Ascending aorta (tissue), 2 donors: ENCODE measurements around the gene RIMBP2. TPM values are rescaled to one million over a fixed set of nuclear protein-coding genes. Genes with fewer than 3 reads are reported as not detected.
A peak's percentile ranks its signal among the peaks of the same experiment; 100 is the strongest.

Experiments
- DNase-seq, 2 donors: peaks; one replicate each; pipeline ENCODE4 v3.0.0-alpha.2; 2019; ENCODE audit warnings: low spot score in 2 of 2
- H3K27ac ChIP-seq, 2 donors: fragments of 200-600 bp; sonication (generic); one replicate each; pipeline ENCODE4 v1.5.1; 2016 to 2017; ENCODE audit warnings: mild to moderate bottlenecking in 1 of 2
- H3K27me3 ChIP-seq: fragments of 200-600 bp; sonication (generic); one replicate; pipeline ENCODE4 v1.5.1; 2017
- H3K36me3 ChIP-seq, 2 donors: fragments of 200-600 bp; sonication (generic); one replicate each; pipeline ENCODE4 v1.5.1; 2016
- H3K4me1 ChIP-seq, 2 donors: fragments of 200-600 bp; sonication (generic); one replicate each; pipeline ENCODE4 v1.5.1; 2016 to 2017; ENCODE audit warnings: mild to moderate bottlenecking in 1 of 2
- H3K4me3 ChIP-seq, 2 donors: fragments of 200-600 bp; sonication (generic); one replicate each; pipeline ENCODE4 v1.5.1; 2016 to 2017; ENCODE audit warnings: mild to moderate bottlenecking in 1 of 2
- H3K9me3 ChIP-seq, 2 donors: fragments of 200-600 bp; sonication (generic); one replicate each; pipeline ENCODE4 v1.5.1; 2016
- intact Hi-C: fragments of 100-400 bp; cut with DNase I; formaldehyde crosslinking; loops from one replicate; pipeline ENCODE4 v1.15.1; 2023
- total RNA-seq: library from RNA; depleted of rRNA; stranded (reverse); fragments of >200 nt; gene quantifications from one replicate; pipeline ENCODE4 v1.1.0, GENCODE V29; 2016
- TF ChIP-seq, protein P1 (sequence below), 3 experiments: fragments of 200-600 bp in 2 of 3; fragments of 450-650 bp in 1 of 3; sonication (generic) in 2 of 3; IDR thresholded peaks; one replicate each; pipeline ENCODE4 v1.5.1; 2016 to 2019; ENCODE audit warnings: antibody characterized with exemption in 3 of 3, mild to moderate bottlenecking in 1 of 3, moderate library complexity in 1 of 3

Gene RIMBP2
- total RNA-seq, 1 donor from 2014 or later = not detected

DNA sequence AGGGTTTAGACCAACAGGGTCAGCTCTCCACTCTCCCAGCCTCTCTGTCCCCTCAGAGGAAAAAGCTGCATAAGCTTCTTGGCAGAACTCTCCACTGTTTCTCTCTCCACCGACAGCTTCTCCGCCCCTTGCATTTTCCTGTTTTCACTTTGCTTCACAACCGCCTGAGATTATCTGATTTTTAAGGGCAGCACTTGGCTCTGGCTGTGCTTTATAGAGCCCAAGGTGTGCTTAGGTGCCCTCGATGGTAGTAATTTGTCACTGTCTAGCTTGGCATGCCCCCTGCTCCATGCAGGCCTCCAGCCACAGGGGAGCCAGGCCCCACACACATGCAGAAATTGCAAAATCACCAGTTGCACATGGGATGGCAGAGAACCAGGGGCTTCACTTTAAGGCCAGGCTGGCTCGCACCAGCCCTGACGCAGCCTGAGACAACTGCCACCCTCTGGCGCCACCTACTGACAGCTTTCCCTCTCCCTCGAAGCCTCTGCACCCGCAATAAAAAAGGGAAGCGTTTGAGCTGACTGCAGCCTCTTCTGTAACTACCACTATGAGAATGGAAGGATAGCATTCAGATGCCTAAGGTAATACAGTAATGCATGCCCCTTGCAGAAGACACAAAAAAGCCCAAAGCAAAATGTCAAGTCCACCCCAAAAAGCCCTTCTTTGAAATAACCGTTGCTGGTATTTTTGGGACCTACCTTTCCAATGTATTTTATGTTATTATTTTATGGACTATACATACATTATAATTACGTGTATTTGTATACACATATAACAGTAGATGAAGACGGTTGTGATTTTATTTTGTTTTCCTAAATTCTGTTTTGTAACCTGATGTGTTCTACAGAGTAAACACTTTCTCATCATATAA, 32.0 kb upstream of the RIMBP2 start:
- no peaks in the 10 kb centered on the region for H3K36me3 ChIP-seq
- H3K27ac ChIP-seq = no peak overlapping the region
- H3K4me1 ChIP-seq = no peaks in the 10 kb centered on the region
- no peak overlapping the region for H3K4me3 ChIP-seq
- intact Hi-C loops = loop anchor here (10.0 kb wide), 1 partner anchor 703 kb away; no protein-coding TSS in a partner anchor
- DNase-seq = peak in 1 of 2 donors; percentile 77
- TF ChIP-seq, protein P1, sequence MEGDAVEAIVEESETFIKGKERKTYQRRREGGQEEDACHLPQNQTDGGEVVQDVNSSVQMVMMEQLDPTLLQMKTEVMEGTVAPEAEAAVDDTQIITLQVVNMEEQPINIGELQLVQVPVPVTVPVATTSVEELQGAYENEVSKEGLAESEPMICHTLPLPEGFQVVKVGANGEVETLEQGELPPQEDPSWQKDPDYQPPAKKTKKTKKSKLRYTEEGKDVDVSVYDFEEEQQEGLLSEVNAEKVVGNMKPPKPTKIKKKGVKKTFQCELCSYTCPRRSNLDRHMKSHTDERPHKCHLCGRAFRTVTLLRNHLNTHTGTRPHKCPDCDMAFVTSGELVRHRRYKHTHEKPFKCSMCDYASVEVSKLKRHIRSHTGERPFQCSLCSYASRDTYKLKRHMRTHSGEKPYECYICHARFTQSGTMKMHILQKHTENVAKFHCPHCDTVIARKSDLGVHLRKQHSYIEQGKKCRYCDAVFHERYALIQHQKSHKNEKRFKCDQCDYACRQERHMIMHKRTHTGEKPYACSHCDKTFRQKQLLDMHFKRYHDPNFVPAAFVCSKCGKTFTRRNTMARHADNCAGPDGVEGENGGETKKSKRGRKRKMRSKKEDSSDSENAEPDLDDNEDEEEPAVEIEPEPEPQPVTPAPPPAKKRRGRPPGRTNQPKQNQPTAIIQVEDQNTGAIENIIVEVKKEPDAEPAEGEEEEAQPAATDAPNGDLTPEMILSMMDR (IDR thresholded peaks at IDR 0.05) = peak; percentile 43 to 77 (median 62)
- no peaks in the 10 kb centered on the region for H3K9me3 ChIP-seq
- no peaks in the 10 kb centered on the region for H3K27me3 ChIP-seq

DNA sequence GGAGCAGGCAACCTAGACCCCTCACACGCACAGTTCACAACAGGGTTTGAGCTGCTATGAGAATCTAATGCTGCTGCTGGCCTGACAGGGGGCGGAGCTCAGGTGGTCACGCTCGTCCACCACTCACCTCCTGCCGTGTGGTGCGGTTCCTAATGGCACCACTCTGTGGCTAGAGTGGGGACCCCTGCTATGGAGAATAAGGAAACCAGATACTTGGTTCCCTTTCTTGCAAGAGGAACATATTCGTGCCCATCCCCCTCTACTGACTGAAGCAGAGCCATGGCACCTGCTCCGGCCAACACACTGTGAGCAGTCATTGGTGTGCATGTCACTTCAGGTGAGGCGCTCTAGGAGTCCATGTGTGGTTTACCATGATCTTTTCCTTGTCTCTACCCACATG, 30.4 kb upstream of the RIMBP2 start:
- DNase-seq = no peak
- H3K4me1 ChIP-seq = no peaks in the 10 kb centered on the region
- H3K36me3 ChIP-seq = no peaks in the 10 kb centered on the region
- intact Hi-C loops = loop anchor here (10.0 kb wide), 1 partner anchor 702 kb away; no protein-coding TSS in a partner anchor
- no peaks in the 10 kb centered on the region for H3K27me3 ChIP-seq
- no peaks in the 10 kb centered on the region for H3K9me3 ChIP-seq
- TF ChIP-seq, protein P1 (IDR thresholded peaks at IDR 0.05) = no peak
- no peak overlapping the region for H3K4me3 ChIP-seq
- no peak overlapping the region for H3K27ac ChIP-seq

DNA sequence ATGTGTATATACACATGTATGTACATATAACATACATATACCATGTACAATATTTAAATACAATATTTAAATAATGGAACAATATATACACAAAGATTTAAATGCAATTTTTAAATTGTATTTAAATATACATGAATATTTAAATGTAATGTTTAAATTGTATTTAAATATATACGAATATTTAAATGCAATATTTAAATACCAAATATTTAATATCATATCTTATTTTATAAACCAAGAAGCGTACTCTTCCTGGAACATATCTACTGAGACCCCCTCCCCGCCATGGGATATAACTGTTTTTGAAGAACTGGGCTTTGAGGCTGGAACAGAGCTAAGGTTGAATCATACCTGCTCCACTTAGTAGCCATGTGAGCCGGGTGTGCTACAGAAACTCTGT, 29.8 kb upstream of the RIMBP2 start:
- Histone ChIP-seq H3K27ac (no peak overlapping the region), H3K9me3 (no peaks in the 10 kb centered on the region), H3K27me3 (no peaks in the 10 kb centered on the region), H3K4me3 (no peak overlapping the region), H3K36me3 (no peaks in the 10 kb centered on the region), H3K4me1 (no peaks in the 10 kb centered on the region)
- intact Hi-C loops = loop anchor here (10.0 kb wide), 1 partner anchor 701 kb away; no protein-coding TSS in a partner anchor
- no peak for DNase-seq
- TF ChIP-seq, protein P1 (IDR thresholded peaks at IDR 0.05) = no peak

DNA sequence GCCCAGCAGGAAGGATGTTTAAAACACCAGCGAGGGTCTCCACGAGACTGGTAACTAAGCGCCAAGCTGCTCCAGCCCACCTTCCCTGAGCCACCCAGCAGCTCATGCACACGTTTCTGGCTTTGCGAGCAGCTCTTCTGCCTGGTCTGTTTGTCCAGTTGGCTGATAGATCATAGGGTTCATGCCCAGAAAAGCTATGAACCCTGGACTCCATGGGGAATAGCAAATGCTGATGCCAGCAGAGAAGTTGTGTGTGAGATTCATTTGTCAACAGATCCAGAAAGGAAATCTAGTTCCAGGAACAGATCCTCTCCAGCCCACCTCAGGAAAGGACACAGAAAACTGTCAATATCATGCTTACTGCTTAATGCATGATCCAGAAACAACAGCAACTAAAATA, 28.2 kb upstream of the RIMBP2 start:
- Histone ChIP-seq H3K36me3 (no peaks in the 10 kb centered on the region), H3K27me3 (no peaks in the 10 kb centered on the region), H3K4me3 (no peak overlapping the region), H3K9me3 (no peaks in the 10 kb centered on the region), H3K4me1 (no peaks in the 10 kb centered on the region), H3K27ac (no peak overlapping the region)
- intact Hi-C loops = loop anchor here (10.0 kb wide), 1 partner anchor 699 kb away; no protein-coding TSS in a partner anchor
- TF ChIP-seq, protein P1 (IDR thresholded peaks at IDR 0.05) = no peak
- no peak for DNase-seq

DNA sequence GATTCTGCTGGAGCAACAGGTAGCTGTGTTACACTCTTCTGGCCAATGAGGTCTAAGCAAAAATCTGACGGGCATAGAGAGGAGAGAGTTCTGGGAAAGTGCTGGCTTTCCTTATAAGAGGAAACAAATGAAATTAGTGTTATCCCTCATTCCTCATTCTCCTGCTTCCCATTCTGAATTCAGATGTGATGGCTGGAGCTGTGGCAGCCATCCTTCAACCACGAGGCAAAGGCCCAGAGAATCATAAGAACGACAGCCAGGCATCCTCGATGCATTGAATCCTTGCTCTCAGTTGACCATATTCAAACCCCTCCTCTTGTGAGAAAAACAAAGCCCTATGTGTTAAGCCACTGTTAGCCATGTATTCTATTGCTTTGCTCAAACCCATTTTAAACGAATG, 27.5 kb upstream of the RIMBP2 start:
- Histone ChIP-seq H3K27ac (no peak overlapping the region), H3K9me3 (peaks cover 0 to 2% of the 10 kb centered on the region in 2 donors), H3K36me3 (no peaks in the 10 kb centered on the region), H3K4me3 (no peak overlapping the region), H3K27me3 (no peaks in the 10 kb centered on the region), H3K4me1 (no peaks in the 10 kb centered on the region)
- TF ChIP-seq, protein P1 (IDR thresholded peaks at IDR 0.05) = no peak
- no peak for DNase-seq
- intact Hi-C loops = loop anchor here (10.0 kb wide), 1 partner anchor 699 kb away; no protein-coding TSS in a partner anchor
